ENCODE measurements around the gene BAZ2B. TPM values are rescaled to one million over a fixed set of nuclear protein-coding genes. Genes with fewer than 3 reads are reported as not detected.

Gene BAZ2B
- total and polyA plus RNA-seq, 12 donors = 18.9 to 137 (median 68.0) TPM

- WGBS, 4 donors = 85 to 93% (median 92%) methylated on average over 2 of the region's 2 CpGs
- intact Hi-C loops (cut with DNase I) = no loop called here
- Histone ChIP-seq H3K36me3 (replicated peaks in 1 of 2) (no peaks in the 10 kb centered on the region), H3K27ac (no peak overlapping the region), H3K4me1 (replicated peaks in 1 of 2) (no peaks in the 10 kb centered on the region), H3K9me3 (replicated peaks in 1 of 3) (no peaks in the 10 kb centered on the region), H3K4me3 (no peak overlapping the region), H3K27me3 (no peaks in the 10 kb centered on the region)
- TF ChIP-seq CTCF (IDR thresholded peaks at IDR 0.05) = no peak
- TF ChIP-seq POLR2A (IDR thresholded peaks at IDR 0.05) = no peak
- DNase-seq = no peak
These were observed 31.3 kb upstream of the BAZ2B start for GRCh38 chr2:159647667-159648066.

DNA sequence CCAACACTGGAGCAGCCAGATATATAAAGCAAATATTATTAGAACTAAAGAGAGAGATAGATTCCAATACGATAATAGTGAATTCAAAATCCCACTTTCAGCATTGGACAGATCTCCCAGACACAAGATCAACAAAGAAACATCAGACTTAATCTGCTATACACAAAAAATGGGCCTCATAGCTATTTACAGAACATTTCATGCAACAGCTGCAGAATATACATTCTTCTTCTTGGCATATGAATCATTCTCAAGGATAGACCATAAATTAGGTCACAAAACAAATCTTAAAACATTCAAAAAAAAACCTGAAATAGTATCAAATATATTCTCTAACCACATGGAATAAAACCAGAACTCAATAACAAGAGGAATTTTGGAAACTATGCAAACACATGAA, 23.8 kb upstream of the BAZ2B start:
- no peaks in the 10 kb centered on the region for H3K36me3 ChIP-seq (replicated peaks in 1 of 2)
- no peak for DNase-seq
- TF ChIP-seq CTCF (IDR thresholded peaks at IDR 0.05) (no peak), POLR2A (IDR thresholded peaks at IDR 0.05) (no peak)
- H3K4me1 ChIP-seq (replicated peaks in 1 of 2) = no peaks in the 10 kb centered on the region
- peaks cover 0 to 11% (median 0%) of the 10 kb centered on the region in 3 donors for H3K9me3 ChIP-seq (replicated peaks in 1 of 3)
- intact Hi-C loops (cut with DNase I) = no loop called here
- 89 to 93% (median 90%) methylated on average over 1 of the region's 1 CpG for WGBS, 4 donors
- H3K27me3 ChIP-seq = no peaks in the 10 kb centered on the region
- H3K4me3 ChIP-seq = no peak overlapping the region
- H3K27ac ChIP-seq = no peak overlapping the region

DNA sequence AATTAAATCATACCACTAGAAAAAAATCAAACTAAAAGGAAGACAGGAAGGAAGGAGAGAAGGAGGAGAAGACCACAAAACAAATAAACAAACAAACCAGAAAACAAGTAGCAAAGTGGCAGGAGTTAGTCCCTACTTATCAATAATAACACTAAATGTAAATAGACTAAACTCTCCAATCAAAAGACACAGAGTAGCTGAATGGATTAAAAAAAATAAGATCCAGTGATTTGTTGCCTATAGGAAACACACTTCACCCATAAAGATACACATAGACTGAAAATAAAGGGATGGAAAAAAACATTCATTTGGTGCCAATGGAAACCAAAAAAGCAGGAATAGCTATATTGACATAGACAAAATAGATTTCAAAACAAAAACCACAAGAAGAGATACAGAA, 23.4 kb upstream of the BAZ2B start:
- H3K27ac ChIP-seq = no peak overlapping the region
- intact Hi-C loops (cut with DNase I) = no loop called here
- TF ChIP-seq CTCF (IDR thresholded peaks at IDR 0.05) (no peak), POLR2A (IDR thresholded peaks at IDR 0.05) (no peak)
- DNase-seq = no peak
- H3K4me1 ChIP-seq (replicated peaks in 1 of 2) = no peaks in the 10 kb centered on the region
- no peaks in the 10 kb centered on the region for H3K27me3 ChIP-seq
- no peaks in the 10 kb centered on the region for H3K36me3 ChIP-seq (replicated peaks in 1 of 2)
- no peak overlapping the region for H3K4me3 ChIP-seq
- H3K9me3 ChIP-seq (replicated peaks in 1 of 3) = peaks cover 0 to 11% (median 0%) of the 10 kb centered on the region in 3 donors

- intact Hi-C loops (cut with DNase I) = no loop called here
- WGBS, 4 donors = 88 to 100% (median 95%) methylated on average over 1 of the region's 1 CpG
- no peak for DNase-seq
- Histone ChIP-seq H3K27me3 (no peaks in the 10 kb centered on the region), H3K27ac (no peak overlapping the region), H3K9me3 (replicated peaks in 1 of 3) (peaks cover 0 to 11% (median 0%) of the 10 kb centered on the region in 3 donors), H3K4me3 (no peak overlapping the region), H3K4me1 (replicated peaks in 1 of 2) (no peaks in the 10 kb centered on the region), H3K36me3 (replicated peaks in 1 of 2) (no peaks in the 10 kb centered on the region)
- TF ChIP-seq CTCF (IDR thresholded peaks at IDR 0.05) (no peak), POLR2A (IDR thresholded peaks at IDR 0.05) (no peak)
These were observed 22.7 kb upstream of the BAZ2B start for GRCh38 chr2:159639071-159639470.

Data from adrenal gland (tissue), 12 donors.